ENCODE data around the gene PCCA.

GRCh38 chr13:100442095-100442832 is 353.4 kb downstream of the PCCA start:
- TF ChIP-seq CTCF (IDR thresholded peaks at IDR 0.05), result no peak
- no peak for TF ChIP-seq POLR2A (IDR thresholded peaks at IDR 0.05)
